GM12865 (cell line): ENCODE data around the gene GALNT10.
A peak's percentile ranks its signal among the peaks of the same experiment; 100 is the strongest.

ENCODE experiments used
- DNase-seq: peaks from one replicate; pipeline ENCODE4 v3.0.0; 2010; ENCODE audit warnings: low read depth
- H3K4me3 ChIP-seq: 2 replicates; pipeline ENCODE4 v1.5.1; 2011; ENCODE audit warnings: mild to moderate bottlenecking, low read depth, low read length, control low read depth
- TF ChIP-seq, protein P1 (sequence below): IDR thresholded peaks from 2 replicates; pipeline ENCODE4 v1.5.1; 2011; ENCODE audit warnings: low read length, control low read depth, low read depth, inconsistent platforms; ENCODE audit not compliant: insufficient read depth; ENCODE audit errors: missing control alignments

Gene GALNT10

DNA sequence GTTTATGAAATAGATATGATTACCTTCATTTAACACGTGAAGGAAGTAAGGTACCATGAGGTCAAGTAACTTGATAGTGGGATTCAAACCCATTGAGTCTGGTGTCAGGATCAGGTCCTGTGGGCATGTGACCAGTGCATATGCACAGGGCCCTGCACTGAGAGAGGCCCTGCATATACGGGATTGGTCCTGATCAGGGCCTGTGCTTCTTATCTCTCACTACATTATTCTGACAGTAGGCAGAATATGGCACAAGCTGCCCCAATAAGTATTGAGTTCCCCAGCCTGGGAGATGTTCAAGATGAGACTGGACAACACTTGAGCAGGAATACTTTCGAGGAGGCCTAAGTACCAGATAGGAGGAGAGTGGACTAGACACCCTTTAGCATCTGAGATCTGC is 44.0 kb downstream of the GALNT10 start:
- no peak overlapping the region for H3K4me3 ChIP-seq
- no peak for DNase-seq
- TF ChIP-seq, protein P1, sequence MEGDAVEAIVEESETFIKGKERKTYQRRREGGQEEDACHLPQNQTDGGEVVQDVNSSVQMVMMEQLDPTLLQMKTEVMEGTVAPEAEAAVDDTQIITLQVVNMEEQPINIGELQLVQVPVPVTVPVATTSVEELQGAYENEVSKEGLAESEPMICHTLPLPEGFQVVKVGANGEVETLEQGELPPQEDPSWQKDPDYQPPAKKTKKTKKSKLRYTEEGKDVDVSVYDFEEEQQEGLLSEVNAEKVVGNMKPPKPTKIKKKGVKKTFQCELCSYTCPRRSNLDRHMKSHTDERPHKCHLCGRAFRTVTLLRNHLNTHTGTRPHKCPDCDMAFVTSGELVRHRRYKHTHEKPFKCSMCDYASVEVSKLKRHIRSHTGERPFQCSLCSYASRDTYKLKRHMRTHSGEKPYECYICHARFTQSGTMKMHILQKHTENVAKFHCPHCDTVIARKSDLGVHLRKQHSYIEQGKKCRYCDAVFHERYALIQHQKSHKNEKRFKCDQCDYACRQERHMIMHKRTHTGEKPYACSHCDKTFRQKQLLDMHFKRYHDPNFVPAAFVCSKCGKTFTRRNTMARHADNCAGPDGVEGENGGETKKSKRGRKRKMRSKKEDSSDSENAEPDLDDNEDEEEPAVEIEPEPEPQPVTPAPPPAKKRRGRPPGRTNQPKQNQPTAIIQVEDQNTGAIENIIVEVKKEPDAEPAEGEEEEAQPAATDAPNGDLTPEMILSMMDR, result no peak

DNA sequence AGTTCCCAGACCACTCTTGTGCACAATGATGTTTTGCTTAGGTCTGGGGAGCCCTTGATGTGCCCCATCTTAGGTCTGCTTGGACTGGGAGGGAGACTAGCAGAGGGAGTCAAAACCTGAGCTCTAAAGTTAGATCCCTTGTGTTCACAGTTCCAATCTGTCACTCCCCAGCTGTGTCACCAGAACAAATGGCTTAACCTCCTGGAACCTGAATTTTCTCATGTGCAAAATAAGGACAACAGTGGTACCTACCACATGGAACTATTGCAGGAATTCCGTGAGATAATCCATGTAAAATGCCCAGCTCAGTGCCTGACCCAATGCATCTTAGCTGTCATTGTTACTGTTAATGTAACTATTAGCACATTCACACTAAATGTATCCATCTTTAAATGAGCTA is 45.5 kb downstream of the GALNT10 start:
- TF ChIP-seq, protein P1, result no peak
- no peak overlapping the region for H3K4me3 ChIP-seq
- DNase-seq, result no peak

GRCh38 chr5:154236536-154237375 is 46.2 kb downstream of the GALNT10 start:
- H3K4me3 ChIP-seq, result no peak overlapping the region
- TF ChIP-seq, protein P1, result no peak
- peak; percentile 32 for DNase-seq

DNA sequence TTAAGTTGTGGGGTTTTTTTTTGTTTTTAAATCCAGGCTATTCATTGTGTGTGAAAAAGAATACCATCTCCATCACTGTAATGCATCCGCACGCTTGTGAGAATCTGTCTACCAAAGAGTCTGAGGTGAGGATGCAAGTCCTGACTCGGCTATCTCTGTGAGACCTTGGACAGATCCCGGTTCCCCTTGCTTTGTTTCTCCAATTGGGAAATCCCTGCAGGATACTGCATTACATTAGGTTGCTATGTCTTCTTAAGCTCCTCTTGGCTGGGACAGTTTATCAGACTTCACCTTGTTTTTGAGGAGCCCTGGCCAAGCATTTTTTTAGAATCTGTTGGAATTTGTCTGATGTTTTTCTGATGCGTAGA is 46.8 kb downstream of the GALNT10 start:
- TF ChIP-seq, protein P1, result no peak
- DNase-seq, result no peak
- H3K4me3 ChIP-seq, result no peak overlapping the region

DNA sequence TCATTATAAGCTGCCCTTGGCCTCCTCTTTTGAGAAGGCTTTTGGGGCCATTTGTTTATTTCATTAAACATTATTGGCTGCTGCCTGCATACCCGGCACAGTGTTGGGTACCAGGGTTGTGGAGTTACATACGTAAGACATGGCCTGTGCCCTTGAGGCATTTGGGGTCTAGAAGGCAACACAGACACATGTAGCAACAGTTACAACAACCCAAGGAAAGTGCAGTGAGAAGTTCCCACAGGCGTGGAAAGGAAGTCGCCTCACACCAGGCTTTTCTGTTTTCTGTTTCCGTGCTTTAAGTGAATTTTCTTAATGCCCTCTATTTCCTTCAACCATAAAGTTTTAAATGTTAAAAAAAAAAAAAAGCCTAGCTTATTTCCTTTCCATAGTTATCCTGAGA is 47.4 kb downstream of the GALNT10 start:
- no peak overlapping the region for H3K4me3 ChIP-seq
- peak; percentile 71 for DNase-seq
- TF ChIP-seq, protein P1, result no peak

DNA sequence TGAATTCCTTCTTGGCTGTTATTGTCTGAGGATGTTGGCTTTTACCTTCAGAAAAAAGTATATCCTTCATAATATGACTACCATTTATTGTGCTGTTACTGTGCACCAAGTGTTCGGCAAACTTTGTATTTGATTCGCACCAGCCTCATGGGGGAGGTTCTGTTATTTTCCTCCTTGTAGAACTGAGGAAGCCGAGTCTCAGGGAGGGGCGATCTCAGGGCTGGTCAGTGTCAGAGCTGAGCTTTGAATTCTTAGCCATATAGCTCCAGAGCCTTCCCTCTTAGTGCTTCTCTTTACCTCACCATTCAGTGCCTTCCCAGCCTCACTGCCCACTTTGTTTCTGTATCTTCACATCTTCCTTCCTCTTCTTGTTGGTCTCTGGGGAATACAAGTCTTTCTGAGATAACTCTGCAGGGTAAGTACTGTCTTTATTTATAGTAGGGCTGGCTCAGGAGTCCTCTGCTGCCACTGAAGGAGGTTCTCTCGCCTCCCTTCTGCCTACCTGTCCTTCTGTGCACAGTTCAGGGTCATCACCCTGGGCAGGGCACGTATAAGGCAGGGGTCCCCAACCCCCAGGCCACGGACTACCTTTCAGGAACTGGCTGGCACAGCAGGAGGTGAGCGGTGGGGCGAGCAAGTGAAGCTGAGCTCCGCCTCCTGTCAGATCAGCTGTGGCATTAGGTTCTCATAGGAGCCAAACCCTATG is 48.4 kb downstream of the GALNT10 start:
- DNase-seq, result peak; percentile 61
- TF ChIP-seq, protein P1, result no peak
- 0 out of 2 replicates have a peak overlapping the region, but pooled peaks have one; percentile 0 for H3K4me3 ChIP-seq
